NCI-H748 (cell line): ENCODE data around the gene CNOT3.
"Not testable (repeated sequence)": the region's sequence is repeated elsewhere in the genome, so short reads cannot be mapped to it uniquely, and the experiment has no call there.

ENCODE experiments used
- DNase-seq: peaks from one replicate; lab custom pipeline; 2025; ENCODE audit not compliant: unreplicated experiment; lab: John Stamatoyannopoulos, UW

Gene CNOT3

GRCh38 chr19:54169149-54169740 lies 31.7 kb downstream of the CNOT3 start:
- no peak for DNase-seq

GRCh38 chr19:54171736-54172431 lies 34.3 kb downstream of the CNOT3 start:
- not testable (repeated sequence) for DNase-seq

- DNase-seq, result peak; percentile 96
Measured at GRCh38 chr19:54172471-54173358, 35.2 kb downstream of the CNOT3 start, which contains the start of gene TMC4. TMC4 (minus strand) TSS chr19:54173160; CDS start chr19:54173117, 43 bp downstream.

GRCh38 chr19:54173359-54173699 lies 35.8 kb downstream of the CNOT3 start:
- no peak for DNase-seq

- DNase-seq, result no peak
Measured at GRCh38 chr19:54173951-54174834, 36.6 kb downstream of the CNOT3 start.

GRCh38 chr19:54178581-54179261 lies 41.2 kb downstream of the CNOT3 start:
- DNase-seq, result peak; percentile 65

GRCh38 chr19:54179262-54179852 lies 41.8 kb downstream of the CNOT3 start:
- DNase-seq, result peak; percentile 79

- peak; percentile 100 for DNase-seq
Measured at GRCh38 chr19:54179921-54180461, 42.4 kb downstream of the CNOT3 start.

- DNase-seq, result no peak
Measured at GRCh38 chr19:54180691-54181091, 43.1 kb downstream of the CNOT3 start.

- not testable (repeated sequence) for DNase-seq
Measured at GRCh38 chr19:54181894-54182293, 44.3 kb downstream of the CNOT3 start.

- DNase-seq, result no peak
Measured at GRCh38 chr19:54183431-54183830, 45.9 kb downstream of the CNOT3 start.

GRCh38 chr19:54186351-54186750 lies 48.8 kb downstream of the CNOT3 start:
- no peak for DNase-seq

- no peak for DNase-seq
Measured at GRCh38 chr19:54186934-54187381, 49.4 kb downstream of the CNOT3 start.

GRCh38 chr19:54188215-54188871 lies 50.8 kb downstream of the CNOT3 start:
- peak; percentile 38 for DNase-seq

- DNase-seq, result peak; percentile 96
Measured at GRCh38 chr19:54189145-54189734, 51.7 kb downstream of the CNOT3 start, which contains the start of gene MBOAT7. MBOAT7 (minus strand) TSS chr19:54189580; CDS start chr19:54188508, 1,072 bp downstream.

GRCh38 chr19:54189735-54190502 lies 52.4 kb downstream of the CNOT3 start:
- peak; percentile 100 for DNase-seq

- peak; percentile 100 for DNase-seq
Measured at GRCh38 chr19:54190503-54191010, 53.0 kb downstream of the CNOT3 start.
